HG03025 (cell line): Measurements from ENCODE around the gene CHRFAM7A.
"Not testable (repeated sequence)": the region's sequence is repeated elsewhere in the genome, so short reads cannot be mapped to it uniquely, and the experiment has no call there.

ENCODE experiments used
- ATAC-seq: cut with Tn5 transposase; IDR thresholded peaks from one replicate; pipeline ENCODE4 v1.9.1; 2021; ENCODE audit warnings: mild to moderate bottlenecking, moderate library complexity; ENCODE audit not compliant: unreplicated experiment, low FRiP score

The CHRFAM7A gene

GRCh38 chr15:30326145-30326544 lies 67.2 kb downstream of the CHRFAM7A start:
- ATAC-seq: not testable (repeated sequence)

GRCh38 chr15:30321063-30321462 lies 72.3 kb downstream of the CHRFAM7A start:
- not testable (repeated sequence) for ATAC-seq

GRCh38 chr15:30315704-30316103 lies 77.6 kb downstream of the CHRFAM7A start:
- not testable (repeated sequence) for ATAC-seq

GRCh38 chr15:30310575-30310974 lies 82.8 kb downstream of the CHRFAM7A start:
- not testable (repeated sequence) for ATAC-seq
